Esophagus muscularis mucosa (tissue), 4 donors: Measurements from ENCODE around the gene DROSHA. TPM values are rescaled to one million over a fixed set of nuclear protein-coding genes. Genes with fewer than 3 reads are reported as not detected.

Experiments
- DNase-seq: peaks from one replicate; pipeline ENCODE4 v3.0.0-alpha.2; 2017; ENCODE audit errors: extremely low spot score
- H3K27ac ChIP-seq, 4 donors: fragments of 200-600 bp; sonication (generic); replicated peaks in 1 of 4; 1 replicate in 3 of 4; 2 replicates in 1 of 4; pipeline ENCODE4 v1.5.1; 2016 to 2019; ENCODE audit warnings: mild to moderate bottlenecking in 1 of 4
- H3K27me3 ChIP-seq, 4 donors: fragments of 200-600 bp; sonication (generic); one replicate each; pipeline versions ENCODE4 v1.5.1 to v1.6.0; 2016 to 2019
- H3K36me3 ChIP-seq, 4 donors: fragments of 200-600 bp; sonication (generic); one replicate each; pipeline ENCODE4 v1.5.1; 2016 to 2019
- H3K4me1 ChIP-seq, 4 donors: fragments of 200-600 bp; sonication (generic); one replicate each; pipeline ENCODE4 v1.5.1; 2016 to 2019
- H3K4me3 ChIP-seq, 4 donors: fragments of 200-600 bp; sonication (generic); 1 replicate in 2 of 4; 2 replicates in 2 of 4; pipeline ENCODE4 v1.5.1; 2016 to 2019; ENCODE audit warnings: mild to moderate bottlenecking in 4 of 4, moderate library complexity in 1 of 4
- H3K9me3 ChIP-seq, 4 donors: fragments of 200-600 bp; sonication (generic); 1 replicate in 3 of 4; 2 replicates in 1 of 4; pipeline ENCODE4 v1.5.1; 2016 to 2019
- EP300 ChIP-seq: sonication (generic); formaldehyde crosslinking; IDR thresholded peaks from one replicate; pipeline ENCODE4 v1.6.1; 2017; ENCODE audit warnings: antibody characterized with exemption
- POLR2A ChIP-seq: fragments of 450-650 bp; IDR thresholded peaks from one replicate; pipeline ENCODE4 v1.6.1; 2017; ENCODE audit warnings: antibody characterized with exemption, moderate library complexity, mild to moderate bottlenecking, low read depth
- POLR2AphosphoS5 ChIP-seq, 2 donors: sonication (generic); formaldehyde crosslinking; IDR thresholded peaks; one replicate each; pipeline ENCODE4 v1.6.1; 2017; ENCODE audit warnings: antibody characterized with exemption in 2 of 2
- WGBS: methylation state at CpG from one replicate; pipeline ENCODE4 v1.1.5; 2018; 5-methylcytosine and 5-hydroxymethylcytosine counted together
- intact Hi-C: fragments of 100-400 bp; cut with DNase I; formaldehyde crosslinking; loops from one replicate; pipeline ENCODE4 v1.15.1; 2023
- total RNA-seq, 4 donors: library from RNA; depleted of rRNA; stranded (reverse); fragments of >200 nt; gene quantifications; one replicate each; pipeline versions ENCODE4 v1.1.0 to v1.2.1, GENCODE V29; 2016
- TF ChIP-seq, protein P1 (sequence below), 3 experiments: fragments of 200-600 bp in 2 of 3; fragments of 450-650 bp in 1 of 3; sonication (generic) in 2 of 3; IDR thresholded peaks; one replicate each; pipeline ENCODE4 v1.5.1; 2017 to 2019; ENCODE audit warnings: antibody characterized with exemption in 3 of 3, mild to moderate bottlenecking in 2 of 3, moderate library complexity in 1 of 3

The DROSHA gene
- total RNA-seq, 4 donors from 2014 or later = 27.5 to 47.0 (median 36.6) TPM

DNA sequence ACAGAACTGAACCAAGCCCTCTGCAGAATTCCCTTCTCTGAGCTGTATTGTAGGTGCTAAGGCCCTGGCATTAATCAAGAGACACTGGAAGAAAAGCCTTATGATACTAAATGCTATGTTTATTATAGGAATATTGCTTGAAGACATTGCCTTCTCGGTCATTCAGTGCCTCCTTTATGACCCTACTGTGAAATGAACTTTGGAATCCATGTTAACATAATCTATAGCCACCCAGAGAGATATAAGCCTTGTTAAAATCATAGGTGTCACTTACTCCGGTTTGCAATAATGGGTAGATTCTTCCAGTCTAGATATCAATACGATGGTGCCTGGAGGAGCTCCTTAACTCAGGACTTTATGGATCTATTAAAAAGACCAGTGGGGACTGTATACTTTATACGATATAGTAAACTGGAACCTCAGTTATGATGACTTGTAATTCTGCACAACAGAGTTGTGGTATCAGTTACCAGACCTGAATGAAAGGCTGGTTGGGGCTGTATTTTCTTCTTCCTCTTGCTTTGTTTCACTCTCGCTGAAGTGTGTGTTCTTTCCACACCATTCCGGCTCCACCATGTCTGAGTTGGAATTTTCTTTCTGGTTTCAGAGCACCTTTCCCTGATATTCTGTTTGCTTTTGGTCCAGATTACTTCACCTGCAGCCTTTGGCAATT lies 154.5 kb downstream of the DROSHA start:
- TF ChIP-seq, protein P1, sequence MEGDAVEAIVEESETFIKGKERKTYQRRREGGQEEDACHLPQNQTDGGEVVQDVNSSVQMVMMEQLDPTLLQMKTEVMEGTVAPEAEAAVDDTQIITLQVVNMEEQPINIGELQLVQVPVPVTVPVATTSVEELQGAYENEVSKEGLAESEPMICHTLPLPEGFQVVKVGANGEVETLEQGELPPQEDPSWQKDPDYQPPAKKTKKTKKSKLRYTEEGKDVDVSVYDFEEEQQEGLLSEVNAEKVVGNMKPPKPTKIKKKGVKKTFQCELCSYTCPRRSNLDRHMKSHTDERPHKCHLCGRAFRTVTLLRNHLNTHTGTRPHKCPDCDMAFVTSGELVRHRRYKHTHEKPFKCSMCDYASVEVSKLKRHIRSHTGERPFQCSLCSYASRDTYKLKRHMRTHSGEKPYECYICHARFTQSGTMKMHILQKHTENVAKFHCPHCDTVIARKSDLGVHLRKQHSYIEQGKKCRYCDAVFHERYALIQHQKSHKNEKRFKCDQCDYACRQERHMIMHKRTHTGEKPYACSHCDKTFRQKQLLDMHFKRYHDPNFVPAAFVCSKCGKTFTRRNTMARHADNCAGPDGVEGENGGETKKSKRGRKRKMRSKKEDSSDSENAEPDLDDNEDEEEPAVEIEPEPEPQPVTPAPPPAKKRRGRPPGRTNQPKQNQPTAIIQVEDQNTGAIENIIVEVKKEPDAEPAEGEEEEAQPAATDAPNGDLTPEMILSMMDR (IDR thresholded peaks at IDR 0.05) = no peak
- TF ChIP-seq EP300 (no peak), POLR2AphosphoS5 (IDR thresholded peaks at IDR 0.05) (no peak), POLR2A (no peak)
- 93% methylated on average over 6 of the region's 6 CpGs for WGBS
- Histone ChIP-seq H3K9me3 (no peaks in the 10 kb centered on the region), H3K27ac (no peak overlapping the region), H3K4me1 (no peaks in the 10 kb centered on the region), H3K27me3 (no peaks in the 10 kb centered on the region), H3K36me3 (no peaks in the 10 kb centered on the region), H3K4me3 (no peak overlapping the region)
- intact Hi-C loops = no loop called here
- DNase-seq = no peak

DNA sequence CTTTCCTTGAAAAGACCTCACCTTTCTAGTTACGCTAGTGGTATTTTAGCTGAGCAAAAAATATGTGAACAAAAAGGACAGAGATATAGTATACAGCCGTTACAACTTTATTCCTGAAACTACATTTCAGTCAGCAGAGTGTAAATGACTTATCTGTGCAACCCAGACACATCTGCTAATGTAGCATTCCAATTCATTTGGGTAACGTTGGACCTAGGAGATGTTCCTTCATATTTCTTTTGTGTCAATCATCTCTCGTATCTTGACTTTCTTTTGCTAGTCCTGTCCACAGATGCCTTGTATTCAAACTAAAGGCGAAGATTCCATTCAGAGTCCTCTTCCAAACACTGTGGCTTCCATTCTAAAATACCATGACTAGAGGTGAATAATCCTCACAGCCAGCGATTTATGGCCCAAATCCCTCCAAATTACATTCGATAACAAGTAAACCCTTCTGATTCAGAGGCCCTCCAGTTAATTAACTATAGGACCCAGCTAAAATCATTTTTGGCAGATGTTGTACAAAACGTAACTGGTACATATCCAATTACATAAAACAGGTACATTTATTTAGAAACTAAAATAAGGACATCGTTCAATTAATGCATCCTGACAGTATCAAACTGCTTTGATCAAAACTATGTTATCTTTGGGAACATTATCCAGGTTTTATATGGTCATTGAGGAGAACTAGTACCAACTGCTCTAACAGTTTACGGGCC lies 155.7 kb downstream of the DROSHA start:
- no peak overlapping the region for H3K4me3 ChIP-seq
- no peaks in the 10 kb centered on the region for H3K36me3 ChIP-seq
- DNase-seq = no peak
- intact Hi-C loops = no loop called here
- TF ChIP-seq POLR2AphosphoS5 (IDR thresholded peaks at IDR 0.05) (no peak), POLR2A (no peak), EP300 (no peak)
- TF ChIP-seq, protein P1 (IDR thresholded peaks at IDR 0.05) = no peak
- no peaks in the 10 kb centered on the region for H3K4me1 ChIP-seq
- no peak overlapping the region for H3K27ac ChIP-seq
- 83% methylated on average over 10 of the region's 10 CpGs for WGBS
- H3K27me3 ChIP-seq = no peaks in the 10 kb centered on the region
- no peaks in the 10 kb centered on the region for H3K9me3 ChIP-seq

DNA sequence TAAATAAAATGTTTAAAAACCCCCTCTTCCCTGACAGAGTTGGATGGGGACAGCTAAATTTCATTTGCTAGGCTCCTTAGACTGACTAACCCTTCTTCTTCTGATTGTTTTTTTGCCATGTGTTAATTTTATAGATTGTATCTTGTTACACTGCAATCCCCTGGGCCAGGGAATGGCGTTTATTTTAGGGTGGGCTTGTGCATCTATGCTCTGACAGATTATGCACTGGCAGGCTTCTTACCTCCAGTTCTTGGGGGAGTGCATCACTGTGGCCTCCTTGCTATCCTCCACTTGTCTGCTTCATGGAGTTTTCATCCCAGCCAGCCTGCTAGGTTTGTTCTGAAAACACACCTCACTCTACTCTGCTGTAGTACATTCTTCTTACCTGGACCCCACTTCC lies 159.8 kb downstream of the DROSHA start:
- no peaks in the 10 kb centered on the region for H3K9me3 ChIP-seq
- intact Hi-C loops = no loop called here
- 52% methylated on average over 1 of the region's 1 CpG for WGBS

DNA sequence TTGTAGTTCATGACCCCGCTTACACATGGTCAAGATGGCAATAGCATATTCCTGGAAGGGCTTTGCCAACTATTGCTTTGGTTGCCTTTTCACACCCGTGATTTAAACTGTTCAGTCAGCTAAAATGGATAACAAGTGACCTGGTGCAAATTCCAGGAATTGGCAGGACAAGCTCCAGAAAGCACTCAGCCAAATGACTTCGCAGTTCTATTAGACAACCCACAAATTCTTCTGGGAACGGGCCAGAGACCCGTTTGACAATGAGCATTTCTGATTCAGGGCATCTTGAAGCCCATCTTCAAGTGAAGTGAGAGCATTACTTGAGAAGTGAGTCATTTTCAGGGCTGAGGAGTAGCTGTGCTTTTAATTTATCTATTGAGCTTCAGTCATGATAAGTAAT lies 165.0 kb downstream of the DROSHA start:
- intact Hi-C loops = no loop called here
- Histone ChIP-seq H3K36me3 (no peaks in the 10 kb centered on the region), H3K4me1 (no peaks in the 10 kb centered on the region), H3K9me3 (no peaks in the 10 kb centered on the region), H3K27ac (no peak overlapping the region), H3K4me3 (no peak overlapping the region), H3K27me3 (no peaks in the 10 kb centered on the region)
- DNase-seq = no peak
- WGBS = 75% methylated on average over 5 of the region's 5 CpGs
- no peak for TF ChIP-seq POLR2A
- no peak for TF ChIP-seq POLR2AphosphoS5 (IDR thresholded peaks at IDR 0.05)
- TF ChIP-seq, protein P1 (IDR thresholded peaks at IDR 0.05) = no peak
- no peak for TF ChIP-seq EP300

More for the DNA sequence above, 159.8 kb downstream of the DROSHA start:
- no peak for DNase-seq
- Histone ChIP-seq H3K36me3 (no peaks in the 10 kb centered on the region), H3K27ac (no peak overlapping the region), H3K4me1 (no peaks in the 10 kb centered on the region), H3K4me3 (no peak overlapping the region), H3K27me3 (no peaks in the 10 kb centered on the region)
- TF ChIP-seq EP300 (no peak), POLR2A (no peak), POLR2AphosphoS5 (IDR thresholded peaks at IDR 0.05) (no peak)
- TF ChIP-seq, protein P1 (IDR thresholded peaks at IDR 0.05) = no peak
